ENCODE data around the gene USP10.

Gene USP10

GRCh38 chr16:84722068-84722467, 22.3 kb downstream of the USP10 start:
- no peak for TF ChIP-seq GATA2 (IDR thresholded peaks at IDR 0.05; ENCODE audit: low read depth, low read length)
- TF ChIP-seq GATA3 (IDR thresholded peaks at IDR 0.05; ENCODE audit: low read depth, low read length), result no peak

DNA sequence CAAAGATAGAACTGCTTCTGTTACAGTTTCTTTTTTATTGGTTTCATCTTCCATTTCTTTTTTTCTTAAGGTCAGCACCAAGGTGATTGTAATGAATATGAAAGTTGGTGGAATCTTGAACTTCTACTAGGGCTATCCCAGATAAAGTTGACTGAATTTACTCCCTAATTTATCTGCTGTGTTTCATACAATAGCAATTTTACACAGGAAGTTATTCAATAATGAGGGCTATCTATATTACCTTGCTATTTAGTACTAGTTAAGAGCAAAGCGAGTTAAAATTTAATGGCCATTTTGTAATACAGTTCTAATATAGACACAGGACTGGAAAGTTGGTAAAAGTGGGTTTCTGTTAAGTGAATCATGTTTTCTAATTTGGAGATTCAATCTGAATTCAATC, 24.1 kb downstream of the USP10 start:
- TF ChIP-seq GATA3 (IDR thresholded peaks at IDR 0.05; ENCODE audit: low read depth, low read length), result no peak
- TF ChIP-seq GATA2 (IDR thresholded peaks at IDR 0.05; ENCODE audit: low read depth, low read length), result no peak

DNA sequence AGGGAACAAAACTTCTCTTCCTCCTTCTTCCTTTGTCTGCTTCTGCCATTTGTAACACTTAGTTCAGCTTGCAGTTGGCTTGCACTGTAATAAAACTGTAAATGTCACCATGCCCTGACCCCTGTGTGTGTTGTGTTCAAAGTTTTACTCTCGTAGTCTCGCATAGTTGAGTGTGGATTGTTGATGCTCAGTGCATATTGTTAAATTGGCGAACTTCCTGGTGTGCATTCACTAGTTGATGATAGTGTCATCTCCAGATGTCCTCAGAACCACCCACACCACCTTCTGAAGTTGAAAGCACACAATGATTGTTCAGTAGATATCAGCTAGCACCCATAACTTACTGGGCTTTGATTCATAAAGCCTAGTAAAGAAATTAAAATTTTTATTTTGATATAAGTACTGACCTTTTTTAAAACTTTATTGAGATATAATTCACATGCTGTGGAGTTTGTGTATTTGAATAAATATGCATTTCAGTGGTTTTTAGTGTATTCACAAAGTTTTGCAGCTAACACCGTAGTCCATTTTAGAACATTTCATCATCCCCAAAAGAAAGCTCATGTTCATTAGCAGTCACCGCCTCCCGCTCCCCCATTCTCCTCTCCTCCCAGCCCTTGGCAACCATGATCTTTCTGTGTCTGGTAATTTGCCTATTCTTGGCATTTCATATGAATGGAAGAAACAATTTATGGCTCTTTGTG, 25.0 kb downstream of the USP10 start:
- TF ChIP-seq GATA3 (IDR thresholded peaks at IDR 0.05; ENCODE audit: low read depth, low read length), result no peak
- TF ChIP-seq GATA2 (IDR thresholded peaks at IDR 0.05; ENCODE audit: low read depth, low read length), result no peak

GRCh38 chr16:84725481-84726078, 25.8 kb downstream of the USP10 start:
- TF ChIP-seq GATA2 (IDR thresholded peaks at IDR 0.05; ENCODE audit: low read depth, low read length) (no peak; the same call in 1 of the 2 replicates), GATA3 (IDR thresholded peaks at IDR 0.05; ENCODE audit: low read depth, low read length) (no peak)

GRCh38 chr16:84726079-84726668, 26.4 kb downstream of the USP10 start:
- TF ChIP-seq GATA3 (IDR thresholded peaks at IDR 0.05; ENCODE audit: low read depth, low read length) (no peak), GATA2 (IDR thresholded peaks at IDR 0.05; ENCODE audit: low read depth, low read length) (0 out of 2 replicates have a peak, but pooled peaks have one; percentile 37)

- TF ChIP-seq GATA3 (IDR thresholded peaks at IDR 0.05; ENCODE audit: low read depth, low read length) (no peak), GATA2 (IDR thresholded peaks at IDR 0.05; ENCODE audit: low read depth, low read length) (no peak)
These were observed 27.1 kb downstream of the USP10 start for GRCh38 chr16:84726669-84727467.

DNA sequence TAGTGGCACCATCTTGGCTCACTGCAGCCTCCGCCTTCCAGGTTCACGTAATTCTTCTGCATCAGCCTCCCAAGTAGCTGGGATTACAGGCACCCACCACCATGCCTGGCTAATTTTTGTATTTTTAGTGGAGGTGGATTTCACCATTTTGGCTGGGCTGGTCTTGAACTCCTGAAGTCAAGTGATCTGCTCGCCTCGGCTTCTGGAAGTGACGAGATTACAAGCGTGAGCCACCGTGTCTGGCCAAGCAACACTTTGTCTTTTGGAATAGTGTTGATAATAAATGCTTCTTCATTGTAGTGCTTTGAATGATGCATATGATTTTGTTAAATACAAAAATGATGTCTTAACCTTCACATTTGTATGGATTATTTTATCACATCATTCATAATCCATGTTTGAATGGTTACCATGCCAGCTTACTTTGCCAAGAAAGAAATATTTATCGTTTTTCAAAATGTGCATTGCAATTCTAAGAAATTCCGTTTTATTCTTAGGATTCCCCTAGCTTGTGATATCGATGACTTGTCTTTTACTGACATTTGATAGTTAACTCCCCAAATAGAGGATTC, 29.1 kb downstream of the USP10 start:
- no peak for TF ChIP-seq GATA3 (IDR thresholded peaks at IDR 0.05; ENCODE audit: low read depth, low read length)
- TF ChIP-seq GATA2 (IDR thresholded peaks at IDR 0.05; ENCODE audit: low read depth, low read length), result no peak

DNA sequence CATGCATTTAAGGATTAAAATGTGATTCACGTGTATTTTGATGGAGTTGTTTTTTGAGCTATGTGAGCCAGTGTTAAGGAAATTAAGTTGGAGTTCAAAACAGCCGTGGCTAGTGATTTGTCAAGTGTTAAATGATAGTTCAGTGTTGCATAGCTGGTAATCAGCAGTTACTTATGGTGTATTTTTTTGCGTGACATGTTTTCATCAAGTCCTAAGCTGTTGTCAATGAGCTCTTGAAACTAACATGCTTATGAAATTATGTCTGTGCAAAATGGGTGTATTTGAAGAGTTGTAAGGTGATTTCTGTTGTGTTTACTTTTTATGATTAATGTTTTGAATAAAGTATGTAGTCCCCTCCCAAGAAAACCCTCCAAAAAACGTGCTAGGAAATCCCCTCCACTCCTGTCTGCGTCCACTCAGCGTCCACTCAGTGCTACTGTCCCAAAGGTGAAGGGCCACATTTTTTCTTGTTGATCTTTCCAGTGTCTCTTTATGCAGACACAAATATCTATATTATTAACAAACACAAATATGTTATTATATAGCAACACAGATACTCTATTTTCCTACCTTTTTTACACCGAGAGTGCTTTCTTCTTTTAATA, 30.0 kb downstream of the USP10 start:
- TF ChIP-seq GATA2 (IDR thresholded peaks at IDR 0.05; ENCODE audit: low read depth, low read length) (no peak), GATA3 (IDR thresholded peaks at IDR 0.05; ENCODE audit: low read depth, low read length) (no peak)

DNA sequence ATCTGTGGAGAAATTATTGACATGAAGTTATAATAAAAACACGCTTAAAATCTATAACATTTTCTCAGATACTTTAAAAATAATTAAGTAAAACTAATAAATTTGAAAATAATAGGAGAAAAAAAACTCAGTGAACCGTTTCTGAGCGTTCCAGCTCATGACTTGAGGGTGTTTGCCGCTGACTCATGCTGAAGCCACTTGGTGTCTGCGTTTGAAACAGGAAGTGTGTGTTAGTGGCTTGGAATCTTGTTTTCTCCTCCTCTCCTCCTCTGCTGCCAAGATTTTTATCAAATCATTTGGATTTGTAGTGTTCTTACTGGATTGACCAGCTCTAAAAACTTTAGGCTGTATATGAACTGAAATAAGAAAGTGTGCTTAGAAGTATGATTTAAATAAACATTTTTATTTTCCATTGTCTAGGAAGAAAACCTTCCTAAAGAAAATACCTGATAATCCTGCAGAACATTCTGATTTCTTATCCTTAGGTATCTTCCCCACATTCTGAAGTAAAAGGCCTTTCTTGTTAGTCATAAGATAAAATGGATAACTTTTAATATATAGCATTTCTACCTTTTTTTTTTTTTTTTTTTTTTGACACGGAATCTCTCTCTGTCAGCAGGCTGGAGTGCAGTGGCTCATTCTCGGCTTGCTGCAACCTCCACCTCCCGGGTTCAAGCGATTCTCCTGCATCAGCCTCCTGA, 30.8 kb downstream of the USP10 start:
- TF ChIP-seq GATA3 (IDR thresholded peaks at IDR 0.05; ENCODE audit: low read depth, low read length), result no peak
- peak; percentile 32; the same call in 1 of the 2 replicates for TF ChIP-seq GATA2 (IDR thresholded peaks at IDR 0.05; ENCODE audit: low read depth, low read length)

DNA sequence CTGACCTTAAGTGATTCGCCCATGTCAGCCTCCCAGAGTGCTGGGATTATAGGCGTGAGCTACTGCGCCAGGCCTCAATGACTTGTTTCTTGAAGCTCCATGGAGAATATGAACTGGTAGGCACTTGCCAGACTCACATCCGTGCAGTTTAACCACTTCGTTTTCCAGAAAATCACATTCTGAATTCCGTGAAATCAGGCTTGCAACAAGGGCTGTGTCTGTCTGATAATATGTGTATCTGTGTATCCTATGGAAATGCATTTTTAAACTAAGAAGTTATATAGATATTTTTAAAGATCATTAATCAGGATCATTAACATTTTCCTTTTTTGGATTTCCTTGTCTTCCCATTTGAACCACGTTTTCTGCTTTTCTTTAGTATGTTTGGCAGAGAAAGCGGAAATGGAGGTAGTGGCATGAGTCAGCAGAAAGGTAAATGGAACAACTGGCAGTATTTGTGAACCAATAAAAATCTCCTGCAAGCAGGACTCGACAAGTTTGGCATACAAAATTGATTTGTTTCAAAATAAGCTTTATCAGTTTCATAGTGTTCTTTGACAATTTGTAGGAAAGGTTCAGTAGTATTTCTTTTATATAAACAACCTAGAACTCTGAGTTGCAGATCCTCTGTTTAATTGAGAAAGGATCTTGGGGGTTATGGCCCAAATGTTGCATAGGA, 33.0 kb downstream of the USP10 start:
- TF ChIP-seq GATA3 (IDR thresholded peaks at IDR 0.05; ENCODE audit: low read depth, low read length), result no peak
- no peak for TF ChIP-seq GATA2 (IDR thresholded peaks at IDR 0.05; ENCODE audit: low read depth, low read length)

DNA sequence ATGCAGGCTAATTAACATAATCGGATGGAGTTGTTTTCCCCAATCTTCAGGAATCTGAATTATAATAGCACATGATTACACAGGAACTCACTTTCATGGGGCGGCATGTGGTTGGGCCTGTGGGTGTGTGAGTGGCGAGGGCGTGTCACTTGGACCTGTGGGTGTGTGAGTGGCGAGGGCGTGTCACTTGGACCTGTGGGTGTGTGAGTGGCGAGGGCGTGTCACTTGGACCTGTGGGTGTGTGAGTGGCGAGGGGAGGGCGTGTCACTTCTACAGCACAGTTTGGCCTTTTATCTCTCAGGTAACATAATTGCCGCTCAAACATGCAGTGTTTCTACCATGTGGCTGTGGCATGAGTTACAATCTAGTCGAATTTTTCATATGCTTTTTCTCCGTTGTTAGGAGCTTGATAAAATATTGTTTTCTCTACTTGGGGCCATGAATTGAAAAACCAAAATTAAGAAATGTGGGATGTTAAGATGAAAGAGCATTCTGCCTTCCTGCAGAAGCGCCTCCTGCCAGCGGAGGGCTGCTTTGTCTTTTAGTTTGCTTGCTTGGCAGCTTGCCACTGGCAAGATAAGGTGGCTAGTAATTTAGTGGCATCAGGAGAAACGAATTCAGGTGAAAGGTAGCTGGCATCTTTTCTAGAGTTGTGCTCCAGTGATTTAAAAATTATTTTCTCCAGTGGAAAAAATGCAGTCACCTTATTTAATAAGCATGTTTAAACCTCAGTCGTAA, 36.2 kb downstream of the USP10 start:
- no peak for TF ChIP-seq GATA2 (IDR thresholded peaks at IDR 0.05; ENCODE audit: low read depth, low read length)
- no peak for TF ChIP-seq GATA3 (IDR thresholded peaks at IDR 0.05; ENCODE audit: low read depth, low read length)
